GM18951 (cell line): ENCODE data around the gene CACUL1.

ENCODE experiments used
- POLR2A ChIP-seq: IDR thresholded peaks from 4 replicates; pipeline ENCODE4 v1.6.1; 2011; ENCODE audit warnings: mild to moderate bottlenecking; ENCODE audit not compliant: insufficient read length, insufficient read depth; ENCODE audit errors: extremely low read depth
- in situ Hi-C: fragments of 300-500 bp; cut with MboI; formaldehyde crosslinking; loops from one replicate; pipeline ENCODE4 v1.12.0; 2022; ENCODE audit warnings: low sequenced_read_pairs, mixed read lengths, inconsistent platforms; ENCODE audit not compliant: unreplicated experiment

CACUL1 gene

GRCh38 chr10:118710487-118710886, 44.3 kb downstream of the CACUL1 start:
- no peak for TF ChIP-seq POLR2A
- in situ Hi-C loops: loop anchor here (10.0 kb wide), 1 partner anchor 146 kb away; no protein-coding TSS in a partner anchor

GRCh38 chr10:118708571-118708970, 46.2 kb downstream of the CACUL1 start:
- in situ Hi-C loops: no loop called here
- no peak for TF ChIP-seq POLR2A

GRCh38 chr10:118704711-118705110, 50.1 kb downstream of the CACUL1 start:
- in situ Hi-C loops: no loop called here
- TF ChIP-seq POLR2A: no peak

GRCh38 chr10:118701529-118702323, 53.0 kb downstream of the CACUL1 start:
- in situ Hi-C loops: no loop called here
- no peak for TF ChIP-seq POLR2A

GRCh38 chr10:118698421-118698820, 56.3 kb downstream of the CACUL1 start:
- TF ChIP-seq POLR2A: no peak
- in situ Hi-C loops: no loop called here

GRCh38 chr10:118694848-118695247, 59.9 kb downstream of the CACUL1 start:
- in situ Hi-C loops: no loop called here
- no peak for TF ChIP-seq POLR2A

- in situ Hi-C loops: no loop called here
- no peak for TF ChIP-seq POLR2A
These were observed 61.9 kb downstream of the CACUL1 start for GRCh38 chr10:118692872-118693271.

- in situ Hi-C loops: no loop called here
- TF ChIP-seq POLR2A: no peak
These were observed 65.5 kb downstream of the CACUL1 start for GRCh38 chr10:118689070-118689858.

GRCh38 chr10:118687472-118687871, 67.3 kb downstream of the CACUL1 start:
- in situ Hi-C loops: no loop called here
- no peak for TF ChIP-seq POLR2A

GRCh38 chr10:118682533-118682932, 72.2 kb downstream of the CACUL1 start:
- TF ChIP-seq POLR2A: no peak
- in situ Hi-C loops: no loop called here

GRCh38 chr10:118680197-118680596, 74.6 kb downstream of the CACUL1 start:
- in situ Hi-C loops: no loop called here
- no peak for TF ChIP-seq POLR2A

- TF ChIP-seq POLR2A: no peak
- in situ Hi-C loops: no loop called here
These were observed 80.4 kb downstream of the CACUL1 start for GRCh38 chr10:118674226-118674919.
